DMS114 treated with DMSO at 0.1 percent for 48 hours (cell line): ENCODE measurements around the gene SLC43A2.

Experiments used
- DNase-seq: peaks from one replicate; lab custom pipeline; 2025; ENCODE audit not compliant: unreplicated experiment; lab: John Stamatoyannopoulos, UW

The SLC43A2 gene

GRCh38 chr17:1623057-1623630 is 5.5 kb downstream of the SLC43A2 start:
- no peak for DNase-seq

- no peak for DNase-seq
Observed at GRCh38 chr17:1621273-1621954, 7.2 kb downstream of the SLC43A2 start.

GRCh38 chr17:1620486-1620885 is 8.1 kb downstream of the SLC43A2 start:
- no peak for DNase-seq

GRCh38 chr17:1617620-1618174 is 10.9 kb downstream of the SLC43A2 start:
- no peak for DNase-seq

- DNase-seq = no peak
Observed at GRCh38 chr17:1616101-1616500, 12.5 kb downstream of the SLC43A2 start.

- no peak for DNase-seq
Observed at GRCh38 chr17:1612400-1612799, 16.2 kb downstream of the SLC43A2 start.

- no peak for DNase-seq
Observed at GRCh38 chr17:1611715-1612114, 16.9 kb downstream of the SLC43A2 start.

- DNase-seq = no peak
Observed at GRCh38 chr17:1608676-1609075, 20.0 kb downstream of the SLC43A2 start.

- no peak for DNase-seq
Observed at GRCh38 chr17:1607971-1608320, 20.7 kb downstream of the SLC43A2 start.

- DNase-seq = no peak
Observed at GRCh38 chr17:1606352-1606985, 22.2 kb downstream of the SLC43A2 start.

GRCh38 chr17:1605681-1606351 is 22.8 kb downstream of the SLC43A2 start:
- DNase-seq = no peak

- no peak for DNase-seq
Observed at GRCh38 chr17:1604831-1605528, 23.7 kb downstream of the SLC43A2 start.

GRCh38 chr17:1601571-1601970 is 27.1 kb downstream of the SLC43A2 start:
- no peak for DNase-seq

- DNase-seq = no peak
Observed at GRCh38 chr17:1598399-1599095, 30.1 kb downstream of the SLC43A2 start.

- DNase-seq = no peak
Observed at GRCh38 chr17:1597861-1598342, 30.7 kb downstream of the SLC43A2 start.

GRCh38 chr17:1593630-1593931 is 35.1 kb downstream of the SLC43A2 start:
- DNase-seq = no peak

GRCh38 chr17:1592751-1593629 is 35.6 kb downstream of the SLC43A2 start:
- no peak for DNase-seq

- DNase-seq = no peak
Observed at GRCh38 chr17:1591474-1592090, 37.1 kb downstream of the SLC43A2 start.
